Limb (tissue), 2 donors: Measurements from ENCODE around the gene LMO1.

ENCODE experiments used
- DNase-seq, 2 donors: peaks; one replicate each; pipeline ENCODE4 v3.0.0-alpha.2; 2016; ENCODE audit errors: extremely low spot score in 2 of 2

LMO1 gene

GRCh38 chr11:8227156-8228152 lies 36.2 kb downstream of the LMO1 start:
- DNase-seq = no peak

- DNase-seq = peak; percentile 75 to 90
Measured at GRCh38 chr11:8225589-8226036, 38.1 kb downstream of the LMO1 start.

GRCh38 chr11:8224711-8225110 lies 39.0 kb downstream of the LMO1 start:
- DNase-seq = no peak

- DNase-seq = no peak
Measured at GRCh38 chr11:8224161-8224591, 39.5 kb downstream of the LMO1 start.

- DNase-seq = no peak
Measured at GRCh38 chr11:8223513-8223900, 40.2 kb downstream of the LMO1 start.

- DNase-seq = no peak
Measured at GRCh38 chr11:8222820-8223512, 40.7 kb downstream of the LMO1 start.

GRCh38 chr11:8221917-8222495 lies 41.7 kb downstream of the LMO1 start:
- no peak for DNase-seq

- DNase-seq = no peak
Measured at GRCh38 chr11:8221046-8221723, 42.5 kb downstream of the LMO1 start.

- DNase-seq = no peak
Measured at GRCh38 chr11:8220261-8221045, 43.2 kb downstream of the LMO1 start.

GRCh38 chr11:8219257-8220021 lies 44.2 kb downstream of the LMO1 start:
- DNase-seq = no peak

GRCh38 chr11:8218840-8219239 lies 44.8 kb downstream of the LMO1 start:
- no peak for DNase-seq

GRCh38 chr11:8218409-8218808 lies 45.3 kb downstream of the LMO1 start:
- DNase-seq = no peak

- DNase-seq = no peak
Measured at GRCh38 chr11:8217926-8218325, 45.8 kb downstream of the LMO1 start.

- DNase-seq = no peak
Measured at GRCh38 chr11:8217136-8217535, 46.5 kb downstream of the LMO1 start.

GRCh38 chr11:8213376-8213775 lies 50.3 kb downstream of the LMO1 start:
- no peak for DNase-seq

- DNase-seq = no peak
Measured at GRCh38 chr11:8209208-8209807, 54.4 kb downstream of the LMO1 start.

GRCh38 chr11:8207080-8208000 lies 56.3 kb downstream of the LMO1 start:
- DNase-seq = peak in 1 of 2 donors; percentile 41
